Measurements from ENCODE around the gene NUCKS1.

Gene NUCKS1

GRCh38 chr1:205770618-205771017 lies 20.6 kb upstream of the NUCKS1 start:
- DNase-seq: no peak

- no peak for DNase-seq
Observed at GRCh38 chr1:205769641-205770365, 19.8 kb upstream of the NUCKS1 start.

GRCh38 chr1:205767248-205767647 lies 17.3 kb upstream of the NUCKS1 start:
- DNase-seq: no peak

GRCh38 chr1:205766570-205766969 lies 16.6 kb upstream of the NUCKS1 start:
- no peak for DNase-seq

GRCh38 chr1:205766038-205766437 lies 16.1 kb upstream of the NUCKS1 start:
- no peak for DNase-seq

- no peak for DNase-seq
Observed at GRCh38 chr1:205764578-205764977, 14.6 kb upstream of the NUCKS1 start.

GRCh38 chr1:205763980-205764379 lies 14.0 kb upstream of the NUCKS1 start:
- DNase-seq: no peak

GRCh38 chr1:205760606-205761005 lies 10.6 kb upstream of the NUCKS1 start:
- DNase-seq: no peak

GRCh38 chr1:205756552-205756951 lies 6.6 kb upstream of the NUCKS1 start:
- no peak for DNase-seq

GRCh38 chr1:205754857-205755256 lies 4.9 kb upstream of the NUCKS1 start:
- no peak for DNase-seq

GRCh38 chr1:205751036-205751651 lies 1.2 kb upstream of the NUCKS1 start:
- DNase-seq: no peak

- peak; percentile 13 to 98 (median 94) for DNase-seq
Observed at GRCh38 chr1:205749234-205750137, 496 bp downstream of the NUCKS1 start.

- peak in 5 of 14 donors; percentile 1 to 34 (median 13) for DNase-seq
Observed at GRCh38 chr1:205748403-205749233, 1.4 kb downstream of the NUCKS1 start.

GRCh38 chr1:205746757-205747412 lies 3.1 kb downstream of the NUCKS1 start:
- no peak for DNase-seq

GRCh38 chr1:205744403-205744802 lies 5.6 kb downstream of the NUCKS1 start:
- no peak for DNase-seq

GRCh38 chr1:205743977-205744376 lies 6.0 kb downstream of the NUCKS1 start:
- DNase-seq: no peak

- DNase-seq: no peak
Observed at GRCh38 chr1:205741681-205742080, 8.3 kb downstream of the NUCKS1 start.

- DNase-seq: no peak
Observed at GRCh38 chr1:205739348-205740160, 10.4 kb downstream of the NUCKS1 start.

- no peak for DNase-seq
Observed at GRCh38 chr1:205735218-205735617, 14.8 kb downstream of the NUCKS1 start.

GRCh38 chr1:205733438-205734175 lies 16.4 kb downstream of the NUCKS1 start:
- DNase-seq: no peak

All from C1 segment of cervical spinal cord (tissue), 14 donors.